ENCODE measurements around the gene HABP2.

HABP2 gene

GRCh38 chr10:113527211-113527906, 25.5 kb upstream of the HABP2 start:
- DNase-seq: no peak

- DNase-seq: no peak
Measured at GRCh38 chr10:113528876-113529275, 24.0 kb upstream of the HABP2 start.

DNA sequence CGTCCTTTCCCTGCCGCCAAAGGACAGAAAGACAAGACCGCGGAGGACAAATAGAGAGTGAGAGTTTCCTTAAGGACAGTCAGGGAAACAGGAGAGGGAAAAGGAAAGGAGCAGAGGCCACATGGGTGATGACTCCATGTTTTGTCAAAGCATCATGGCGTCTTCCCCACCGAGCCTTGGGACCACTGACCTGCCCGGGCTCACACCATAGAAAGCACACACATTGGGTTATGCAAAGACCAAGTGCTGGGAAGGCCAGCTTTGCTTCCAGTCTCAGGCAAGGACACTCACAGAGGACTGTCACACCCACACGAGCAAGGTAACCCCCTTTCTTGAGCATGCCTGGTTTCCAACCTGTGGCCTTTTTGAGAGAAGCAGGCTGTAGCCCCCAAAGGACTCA, 23.3 kb upstream of the HABP2 start:
- DNase-seq: no peak

DNA sequence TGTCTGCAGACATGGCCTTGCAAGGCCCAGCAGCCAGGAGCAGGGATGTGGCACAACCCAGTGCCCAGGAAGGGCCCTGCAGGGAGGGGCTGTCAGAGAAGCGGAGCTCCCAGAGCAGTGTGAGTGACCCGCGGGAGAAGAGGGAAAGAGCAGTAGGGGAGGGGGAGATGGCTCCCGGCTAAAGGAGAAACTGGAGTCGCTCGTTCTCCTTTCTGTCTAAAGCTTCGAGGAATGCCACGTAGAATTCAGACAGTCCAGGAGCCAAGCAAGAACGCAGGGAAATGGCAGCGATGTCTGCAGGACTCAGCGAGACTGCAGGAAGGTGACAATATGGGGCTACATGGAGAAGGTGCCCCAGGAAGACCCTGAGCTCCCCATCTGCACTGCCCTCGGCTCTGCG, 22.4 kb upstream of the HABP2 start:
- DNase-seq: no peak

GRCh38 chr10:113532724-113533123, 20.1 kb upstream of the HABP2 start:
- no peak for DNase-seq

DNA sequence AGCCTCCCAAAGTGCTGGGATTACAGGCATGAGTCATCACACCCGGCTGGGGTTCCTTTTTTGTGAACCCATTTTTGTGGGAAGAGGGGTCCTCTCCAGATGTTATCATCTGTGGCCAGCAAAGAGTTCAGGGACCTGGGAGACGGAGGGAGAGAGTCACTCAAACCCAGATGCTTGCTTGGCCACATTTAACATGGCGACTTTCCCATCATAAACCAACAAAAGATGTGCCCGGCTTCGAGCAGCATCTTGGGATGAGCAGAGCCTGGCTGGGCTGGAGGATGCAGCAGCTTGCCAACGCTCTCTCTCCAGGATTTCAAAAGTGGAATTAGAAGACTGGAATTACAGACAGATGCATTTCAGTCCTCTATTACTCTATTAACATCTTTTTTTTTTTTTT, 19.1 kb upstream of the HABP2 start:
- DNase-seq: no peak

GRCh38 chr10:113534423-113534822, 18.4 kb upstream of the HABP2 start:
- DNase-seq: no peak

DNA sequence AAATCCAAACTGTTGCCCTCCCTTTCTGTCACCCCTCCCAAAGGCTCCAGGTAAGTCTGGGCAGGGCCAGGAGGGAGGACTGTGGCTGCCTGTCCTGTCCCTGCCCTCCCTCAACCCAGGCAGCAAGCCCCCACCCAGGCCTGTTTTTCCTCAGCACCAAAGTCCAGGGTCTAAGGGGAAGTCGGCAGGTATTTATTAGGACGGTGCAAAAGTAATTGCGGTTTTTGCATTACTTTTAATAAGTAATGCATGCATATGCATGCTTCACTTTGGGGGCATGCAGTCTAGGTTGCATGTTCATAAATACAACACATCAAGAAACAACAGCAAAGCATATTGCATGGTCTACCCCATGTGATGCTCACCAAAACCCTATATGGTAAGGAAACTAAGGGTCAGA, 15.2 kb upstream of the HABP2 start:
- no peak for DNase-seq

- no peak for DNase-seq
Measured at GRCh38 chr10:113538151-113538550, 14.7 kb upstream of the HABP2 start.

DNA sequence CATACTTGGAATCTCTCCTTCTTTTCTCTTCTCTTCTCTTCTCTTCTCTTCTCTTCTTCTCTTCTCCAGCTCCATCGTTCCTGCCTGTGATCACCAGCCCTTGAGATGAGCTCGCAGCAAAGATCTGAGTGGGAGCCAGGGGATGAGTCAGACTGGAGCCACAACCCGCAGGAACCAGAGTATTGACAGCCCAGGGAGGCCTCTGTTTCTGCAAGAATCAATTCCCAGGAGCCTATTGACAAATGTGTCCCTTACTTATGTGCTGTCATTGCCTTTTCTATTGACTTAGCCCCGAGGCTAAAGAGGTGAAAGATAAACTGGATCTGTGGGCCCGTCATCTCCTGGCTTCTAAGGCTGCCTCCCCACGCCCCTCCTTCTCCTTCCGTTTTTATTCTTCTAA, 13.1 kb upstream of the HABP2 start:
- DNase-seq: no peak

- no peak for DNase-seq
Measured at GRCh38 chr10:113540845-113541548, 11.9 kb upstream of the HABP2 start.

- no peak for DNase-seq
Measured at GRCh38 chr10:113541549-113541927, 11.3 kb upstream of the HABP2 start.

GRCh38 chr10:113543107-113543955, 9.5 kb upstream of the HABP2 start:
- no peak for DNase-seq

GRCh38 chr10:113544392-113544791, 8.5 kb upstream of the HABP2 start:
- no peak for DNase-seq

- no peak for DNase-seq
Measured at GRCh38 chr10:113547426-113547825, 5.4 kb upstream of the HABP2 start.

GRCh38 chr10:113549856-113550255, 3.0 kb upstream of the HABP2 start:
- DNase-seq: no peak

DNA sequence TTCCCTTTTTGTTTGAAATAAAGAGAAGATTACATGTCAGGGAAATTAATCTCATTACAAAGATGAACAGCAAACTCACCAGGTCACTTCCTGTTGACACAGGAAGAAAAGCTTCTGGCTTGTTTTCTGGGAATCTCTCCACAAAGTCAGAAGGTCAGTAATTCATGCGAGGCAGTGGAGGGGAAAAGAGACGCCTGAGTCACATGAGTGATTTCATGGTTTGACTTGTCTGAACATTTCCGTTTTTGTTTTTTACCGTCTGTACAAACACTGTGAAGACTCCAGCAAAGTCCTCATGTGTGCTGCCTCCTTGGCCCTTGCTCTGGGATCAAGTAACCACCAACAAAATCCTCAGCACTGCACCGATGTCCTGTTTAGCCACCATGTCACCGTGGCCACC, 2.5 kb upstream of the HABP2 start:
- DNase-seq: no peak

GRCh38 chr10:113552014-113552413, 839 bp upstream of the HABP2 start:
- DNase-seq: no peak

DNA sequence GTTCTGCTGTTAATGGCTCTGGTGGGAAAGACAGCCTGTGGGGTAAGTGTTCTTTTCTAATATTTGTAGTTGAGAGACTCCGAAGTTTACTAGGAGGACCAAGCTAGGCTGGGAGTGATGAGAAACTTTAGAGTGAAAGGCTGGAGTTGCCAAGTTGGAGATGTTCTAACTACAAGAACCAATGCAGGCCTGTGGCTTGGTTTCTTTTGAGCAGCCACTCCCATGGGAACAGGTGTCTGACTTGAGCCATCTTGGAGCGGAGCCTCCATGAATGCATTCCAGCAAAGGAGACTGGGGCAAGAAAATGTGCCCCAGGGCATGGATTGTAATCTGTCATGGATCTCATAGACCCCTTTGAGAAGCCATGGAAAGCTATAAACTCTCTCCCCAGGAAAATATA, 296 bp downstream of the HABP2 start:
- DNase-seq: no peak

- no peak for DNase-seq
Measured at GRCh38 chr10:113554214-113554613, 1.4 kb downstream of the HABP2 start.

GRCh38 chr10:113555245-113555644, 2.4 kb downstream of the HABP2 start:
- no peak for DNase-seq

DNA sequence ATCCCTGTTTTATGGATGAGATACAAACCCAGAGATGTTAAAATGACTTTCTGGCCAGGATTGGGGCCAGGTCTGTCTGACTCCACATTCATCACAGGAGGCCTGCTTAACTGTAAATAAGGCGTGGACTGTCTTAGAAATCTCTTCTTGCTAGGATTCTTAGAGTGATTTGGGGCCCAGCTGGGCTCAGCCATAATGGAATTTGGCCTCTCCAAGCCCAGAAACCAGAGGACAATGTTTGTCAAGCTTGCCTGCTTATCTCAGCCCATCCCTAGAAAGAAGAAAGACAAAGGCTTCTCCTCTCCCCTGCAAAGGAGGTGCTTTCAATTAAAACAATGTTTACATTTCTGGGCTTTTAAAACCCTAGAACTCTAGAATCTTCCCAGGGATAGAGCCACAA, 2.9 kb downstream of the HABP2 start:
- DNase-seq: no peak

DNA sequence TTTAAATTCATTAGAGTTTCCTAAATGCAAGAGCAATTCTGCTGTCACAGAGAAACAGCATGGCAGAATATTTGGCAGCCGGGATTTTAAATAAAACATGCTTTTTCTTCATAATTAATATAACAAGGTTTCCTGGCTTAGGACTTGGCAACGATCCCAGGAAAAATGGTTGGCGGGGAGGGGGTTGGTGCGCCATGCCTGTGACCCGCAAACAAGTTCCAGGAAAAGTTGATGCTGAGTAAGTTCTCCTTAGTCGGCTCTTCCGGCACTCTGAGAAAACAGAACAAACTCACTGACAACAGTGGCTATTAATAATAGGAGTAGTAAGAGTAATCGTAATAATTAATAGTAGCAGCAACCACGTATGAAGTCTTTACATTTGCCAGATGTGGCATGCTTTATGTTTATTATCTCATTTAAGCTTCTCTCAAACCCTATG, 4.6 kb downstream of the HABP2 start:
- no peak for DNase-seq
